IPS DF 4.7 (cell line): ENCODE results near the gene TSPAN18.

ENCODE experiments used
- DNase-seq: peaks from one replicate; pipeline ENCODE4 v3.0.0-alpha.2; 2013; ENCODE audit warnings: low spot score; ENCODE audit errors: extremely low read depth

Gene TSPAN18

DNA sequence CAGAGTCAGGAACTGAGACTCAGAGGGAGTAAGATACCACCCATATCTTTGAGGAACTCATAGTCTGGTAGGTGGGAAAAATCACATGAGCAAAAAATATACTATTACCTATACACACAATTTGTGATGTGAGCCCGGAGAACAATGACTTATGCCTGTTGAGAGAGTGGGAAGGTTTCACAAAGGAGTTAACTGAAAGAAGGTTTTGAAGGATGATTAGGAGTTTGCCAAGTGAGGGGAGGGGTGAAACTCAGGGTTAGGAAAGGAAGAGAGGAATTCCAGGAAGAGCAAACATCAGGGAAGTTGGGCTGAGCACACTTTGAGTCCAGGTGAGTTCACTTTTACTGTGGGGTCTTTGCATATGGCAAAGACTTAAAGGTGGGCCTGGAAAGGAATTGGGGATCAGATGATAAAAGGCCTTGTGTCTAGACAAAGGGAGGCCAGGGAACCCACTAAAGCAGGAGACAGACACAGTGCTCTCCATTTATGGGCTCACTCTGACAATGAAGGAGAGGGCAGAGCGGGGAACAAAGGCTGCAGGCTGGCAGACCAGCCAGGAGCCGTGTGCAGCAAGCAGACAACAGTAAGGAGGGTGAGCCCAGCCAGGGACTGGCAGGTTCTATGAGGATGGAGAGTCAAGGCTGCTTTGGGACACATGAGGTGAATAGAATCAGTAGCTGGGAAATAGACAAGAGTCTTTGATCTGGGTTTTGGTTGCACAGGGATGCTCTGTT, 33.1 kb downstream of the TSPAN18 start:
- DNase-seq: no peak

DNA sequence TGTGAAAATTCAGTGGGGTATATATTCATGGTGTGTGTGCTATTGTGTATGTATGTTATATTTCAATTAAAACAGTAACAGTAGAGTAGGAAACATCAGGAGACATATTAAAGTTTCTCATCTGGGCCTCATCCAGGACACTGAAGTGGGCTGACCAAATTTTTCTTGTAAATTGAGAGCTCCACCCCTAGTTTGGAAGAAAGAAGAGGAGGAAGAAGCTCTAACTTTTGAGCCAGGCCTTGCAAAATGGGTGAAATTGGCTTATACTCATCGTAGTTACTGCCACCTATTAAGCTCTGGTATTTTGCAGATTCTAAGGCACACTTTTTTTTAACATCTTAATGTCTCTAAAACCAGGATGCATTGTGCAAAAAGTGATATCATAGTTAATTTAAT, 33.7 kb downstream of the TSPAN18 start:
- no peak for DNase-seq

DNA sequence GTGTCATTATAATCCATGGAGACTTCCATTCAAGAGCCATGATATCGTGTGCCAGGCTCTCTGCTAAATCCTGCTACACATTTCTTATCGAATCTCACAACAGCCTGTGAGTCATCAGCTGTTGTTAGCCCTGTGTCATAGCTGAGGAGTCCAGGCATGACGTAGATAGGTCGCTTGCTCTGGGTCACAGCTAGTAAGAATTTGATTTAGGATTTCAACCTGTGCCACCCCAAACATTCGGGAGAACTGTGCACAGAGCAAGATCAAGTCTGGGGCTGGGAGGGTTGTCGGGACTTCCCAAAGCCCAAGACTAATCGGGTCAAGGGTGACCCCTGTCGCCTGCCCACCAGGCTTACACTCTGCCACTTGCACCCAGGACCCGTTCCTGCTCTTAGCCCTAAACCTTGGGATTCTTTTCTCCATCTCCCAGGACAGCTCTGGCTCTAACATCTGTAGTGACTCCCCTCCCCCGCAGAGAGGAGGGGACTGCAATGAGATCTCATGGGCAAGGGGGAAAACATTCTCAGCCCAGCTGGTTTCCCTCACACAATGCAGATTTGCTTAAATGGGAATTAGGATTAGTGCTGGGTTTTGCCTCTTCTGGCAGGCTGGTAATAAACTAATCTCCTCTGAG, 34.3 kb downstream of the TSPAN18 start:
- peak; percentile 33 for DNase-seq

DNA sequence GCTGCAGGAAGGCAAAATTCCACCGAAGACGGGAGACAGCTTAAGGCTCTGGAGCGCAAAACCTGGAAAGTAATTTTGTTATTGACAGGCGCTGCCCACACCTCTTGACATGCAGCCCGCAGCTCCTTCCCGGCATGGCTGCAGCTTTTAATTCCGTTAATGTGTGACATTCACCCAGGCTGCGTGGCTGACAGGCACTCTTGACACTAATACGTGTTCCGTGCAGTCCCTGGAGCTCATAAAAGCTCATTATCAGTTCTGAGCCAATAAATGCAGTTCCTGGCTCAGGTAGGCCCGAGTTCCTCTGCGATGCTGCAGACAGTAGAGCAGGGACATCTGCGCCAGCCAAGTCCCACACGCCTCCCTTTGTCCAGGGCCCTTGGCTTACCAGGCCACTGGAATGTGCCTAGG, 34.8 kb downstream of the TSPAN18 start:
- no peak for DNase-seq

DNA sequence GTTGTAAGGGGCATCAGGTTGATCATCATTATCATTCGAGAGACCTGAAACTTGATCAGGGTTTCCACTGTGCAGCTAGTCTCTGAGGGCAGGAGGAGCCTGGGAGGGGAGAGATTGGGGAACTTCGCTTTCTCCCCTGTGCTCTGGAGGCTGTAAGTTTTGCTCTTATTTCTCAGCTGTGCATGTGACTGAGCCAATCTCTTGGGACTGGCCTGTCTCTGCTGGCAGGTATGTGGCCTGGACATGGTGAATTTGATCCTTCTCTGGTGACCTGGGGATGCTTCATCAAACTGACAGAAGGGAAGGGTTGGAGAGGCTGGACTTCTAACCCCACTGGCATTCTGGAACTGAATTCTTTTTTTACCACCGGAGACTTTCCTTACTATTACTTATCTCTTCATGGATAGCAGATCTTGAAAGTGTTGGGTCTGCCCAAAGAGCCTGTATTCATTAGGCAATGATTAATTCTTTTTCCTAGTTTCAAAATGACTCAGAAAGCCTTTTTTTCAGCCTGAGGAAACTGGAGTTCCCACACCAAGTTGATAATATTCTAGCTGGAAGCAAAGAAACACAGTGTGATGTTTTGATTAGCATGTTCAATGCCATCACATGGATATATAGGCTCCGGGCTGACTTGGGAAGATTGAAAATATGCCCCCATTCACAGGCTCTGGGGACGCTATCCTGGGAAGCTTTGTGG, 36.5 kb downstream of the TSPAN18 start:
- no peak for DNase-seq

DNA sequence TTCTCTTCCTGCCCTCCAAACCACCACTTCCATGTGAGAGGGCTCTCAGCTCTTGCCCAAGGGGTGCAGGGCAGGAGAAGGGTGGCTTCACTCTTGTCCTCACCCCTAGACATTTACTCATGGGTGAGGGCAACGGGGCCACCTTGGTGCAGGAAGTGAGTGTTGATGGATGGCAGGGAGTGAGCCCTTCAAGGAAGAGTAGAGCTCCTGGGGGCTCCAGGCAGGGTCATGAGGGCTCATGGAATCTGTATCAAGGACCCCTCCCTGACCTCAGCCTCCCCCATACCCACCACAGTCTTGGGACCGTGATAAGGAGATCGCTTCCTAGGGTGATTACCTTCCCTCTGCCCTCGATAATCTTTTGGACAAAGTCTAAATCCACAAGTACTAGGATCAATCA, 37.8 kb downstream of the TSPAN18 start:
- no peak for DNase-seq

DNA sequence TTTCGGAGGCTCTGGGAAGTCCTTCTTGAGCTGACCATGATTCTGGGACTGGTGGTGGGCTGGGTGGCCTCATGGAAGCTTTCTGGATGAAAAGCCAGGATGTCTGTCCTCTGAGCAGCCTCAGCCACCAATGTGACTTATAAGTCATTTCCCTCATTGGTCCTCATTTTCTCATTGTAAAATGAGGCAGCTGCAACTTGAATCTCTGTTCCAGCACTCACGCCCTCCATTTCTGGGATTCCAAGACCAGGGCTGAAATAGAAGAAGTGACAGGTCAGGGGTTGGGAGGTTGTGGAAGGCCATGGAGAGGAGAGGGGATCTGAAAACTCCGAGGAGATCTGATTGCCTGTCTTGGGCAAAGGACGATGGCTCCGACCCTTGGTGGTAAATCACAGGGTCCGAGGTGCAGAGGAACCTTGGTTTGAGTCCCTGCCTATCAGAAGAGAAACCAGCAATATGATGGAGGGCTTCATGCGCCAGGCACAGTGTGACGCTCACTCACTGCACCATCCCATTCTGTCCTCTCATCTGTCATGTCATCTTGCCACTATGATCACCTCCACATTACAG, 38.3 kb downstream of the TSPAN18 start:
- DNase-seq: no peak

DNA sequence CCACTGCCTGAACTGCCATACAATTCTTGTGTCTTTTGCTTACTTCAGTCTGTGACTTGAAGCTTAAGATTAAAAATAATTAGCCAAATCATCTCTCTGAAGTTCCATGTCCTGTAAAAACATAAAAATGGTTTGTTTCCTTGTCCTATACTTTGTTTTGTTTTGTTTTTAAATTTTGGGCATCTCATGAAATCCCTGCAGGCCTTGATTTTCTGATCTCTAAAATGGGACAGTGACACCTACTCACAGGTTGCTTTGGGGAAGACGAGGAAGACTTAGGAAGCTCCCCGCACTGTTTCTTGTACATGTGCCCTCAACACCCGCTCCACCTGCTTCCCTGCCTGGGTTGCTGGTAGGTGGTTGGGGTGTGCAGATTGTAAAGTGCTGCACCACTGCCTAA, 38.9 kb downstream of the TSPAN18 start:
- no peak for DNase-seq

DNA sequence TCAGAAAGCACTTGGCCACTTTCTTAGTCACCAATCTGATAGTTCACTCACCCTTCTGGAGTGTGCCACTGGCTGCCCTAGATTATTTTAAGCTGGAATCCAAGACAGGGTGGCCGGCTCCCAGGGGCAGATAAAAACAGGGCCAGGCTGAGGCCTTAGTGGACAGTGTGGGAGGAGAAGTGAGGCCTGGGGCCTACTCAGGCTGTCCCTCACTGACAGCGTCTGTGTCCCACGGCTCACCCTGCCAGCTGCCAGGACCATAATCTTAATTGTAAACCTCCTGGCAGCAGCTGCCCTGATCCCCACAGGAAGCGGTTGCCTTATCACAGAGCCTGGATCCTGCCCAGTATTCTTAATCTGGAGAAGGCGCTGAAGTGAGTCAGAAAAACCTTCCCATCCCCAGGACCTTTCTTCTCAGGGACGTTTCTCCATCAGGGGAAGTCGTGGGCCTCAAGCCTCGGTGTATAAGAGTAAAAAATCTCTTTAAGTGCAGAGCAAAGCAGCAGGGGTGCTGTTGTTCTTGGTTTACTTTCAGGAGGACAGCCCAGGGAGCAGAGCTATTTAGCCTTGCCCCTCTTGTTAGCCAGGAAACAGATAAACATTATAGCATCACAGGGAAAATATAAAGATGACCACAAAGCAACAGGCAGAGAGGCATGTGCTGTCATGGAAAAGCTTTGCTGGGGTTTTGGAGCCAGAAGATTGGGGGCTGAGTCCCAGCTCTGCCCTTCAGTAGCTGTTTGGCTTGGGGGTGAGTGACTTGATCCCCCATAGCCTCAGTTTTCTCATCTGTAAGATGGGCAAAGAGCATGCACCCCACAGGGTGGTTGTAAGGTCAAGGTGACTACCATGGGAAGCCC, 39.6 kb downstream of the TSPAN18 start:
- no peak for DNase-seq

DNA sequence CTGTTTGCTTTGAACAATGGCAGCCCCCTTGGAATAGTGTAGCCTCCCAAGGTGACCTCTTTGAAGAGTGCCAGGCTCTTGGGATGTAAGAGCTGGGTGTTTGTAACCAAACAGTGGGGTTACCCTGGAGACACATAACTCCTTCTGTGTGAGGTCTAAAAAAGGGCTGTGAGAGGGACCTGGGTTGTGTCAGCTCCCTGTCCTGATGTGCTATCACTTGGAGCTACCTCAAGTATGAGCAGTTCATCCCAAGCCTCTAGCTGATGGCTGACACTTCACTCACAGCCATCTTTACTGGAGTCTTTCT, 40.2 kb downstream of the TSPAN18 start:
- no peak for DNase-seq

DNA sequence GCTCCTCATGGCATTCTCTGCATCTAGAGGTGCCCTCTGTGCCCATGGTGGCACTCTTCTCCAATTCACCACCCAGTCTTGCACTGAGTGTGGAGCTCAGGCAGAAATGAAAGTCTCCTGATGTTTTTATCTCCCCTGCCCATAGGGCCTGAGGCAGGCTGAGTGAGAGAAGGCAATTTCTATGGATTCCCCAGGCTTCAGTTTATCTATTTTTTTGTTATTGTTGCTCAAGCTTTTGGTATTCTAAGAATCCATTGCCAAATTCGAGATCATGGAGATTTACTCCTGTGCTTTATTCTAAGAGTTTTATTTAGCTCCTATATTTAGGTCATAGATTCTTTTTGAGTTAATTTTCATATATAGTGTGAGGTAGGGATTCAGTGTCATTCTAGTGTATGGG, 40.7 kb downstream of the TSPAN18 start:
- no peak for DNase-seq

DNA sequence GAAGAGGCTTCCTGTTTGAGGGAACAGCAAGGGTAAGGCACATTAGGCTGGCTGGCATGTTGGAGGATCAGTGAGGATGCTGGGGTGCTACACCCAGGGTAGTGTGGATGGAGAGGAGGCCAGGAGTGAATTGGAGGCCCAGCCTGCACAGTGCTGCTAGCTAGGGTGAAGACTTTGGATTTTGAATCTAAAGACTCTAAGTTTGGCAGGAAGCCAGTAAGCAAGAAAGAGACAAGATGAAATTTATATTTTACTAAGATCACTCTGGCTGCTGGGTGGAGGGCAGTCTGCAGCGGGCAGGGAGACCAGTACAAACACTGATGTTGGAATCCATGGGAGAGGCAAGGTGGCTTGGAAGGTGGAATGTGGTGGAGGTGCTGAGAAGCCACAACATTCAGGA, 43.6 kb downstream of the TSPAN18 start:
- DNase-seq: no peak

DNA sequence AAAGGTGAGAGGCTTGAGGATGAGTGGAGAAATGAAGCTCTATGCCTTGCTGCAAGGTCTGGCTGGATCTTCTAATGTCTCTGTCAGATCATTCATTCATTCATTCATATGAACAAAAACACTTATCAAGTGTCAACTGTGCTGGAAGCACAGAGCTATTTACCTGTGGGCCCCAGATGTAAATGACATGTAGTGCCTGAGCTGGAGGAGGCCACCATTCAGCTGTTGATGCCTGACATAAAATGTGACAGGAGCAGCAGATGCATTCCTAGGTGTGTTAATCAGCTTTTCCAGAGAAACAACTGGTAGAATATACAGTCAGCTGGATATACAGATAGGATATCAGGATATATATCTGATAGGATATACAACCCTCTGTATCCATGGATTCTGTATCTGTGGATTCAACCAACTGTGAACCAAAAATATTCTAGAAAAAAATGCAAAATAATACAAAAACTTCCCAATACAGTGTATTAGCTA, 44.5 kb downstream of the TSPAN18 start:
- no peak for DNase-seq

DNA sequence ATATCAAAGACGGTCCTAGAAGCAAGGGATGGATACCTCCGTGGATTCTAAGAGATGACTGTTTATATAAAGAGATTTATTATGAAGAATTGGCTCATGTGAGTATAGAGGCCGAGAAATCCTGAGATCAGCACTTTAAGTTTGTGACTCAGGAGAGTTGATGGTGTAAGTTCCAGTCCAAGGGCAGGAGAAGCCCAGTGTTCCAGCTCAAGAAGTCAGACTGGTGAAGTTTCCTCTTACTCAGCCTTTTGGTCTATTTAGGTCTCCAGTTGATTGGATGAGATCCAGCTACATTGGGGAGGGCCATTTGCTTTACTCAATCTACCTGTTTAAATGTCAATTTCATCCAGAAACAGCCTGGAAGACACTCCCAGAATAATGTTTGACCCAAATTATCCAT, 45.1 kb downstream of the TSPAN18 start:
- no peak for DNase-seq

DNA sequence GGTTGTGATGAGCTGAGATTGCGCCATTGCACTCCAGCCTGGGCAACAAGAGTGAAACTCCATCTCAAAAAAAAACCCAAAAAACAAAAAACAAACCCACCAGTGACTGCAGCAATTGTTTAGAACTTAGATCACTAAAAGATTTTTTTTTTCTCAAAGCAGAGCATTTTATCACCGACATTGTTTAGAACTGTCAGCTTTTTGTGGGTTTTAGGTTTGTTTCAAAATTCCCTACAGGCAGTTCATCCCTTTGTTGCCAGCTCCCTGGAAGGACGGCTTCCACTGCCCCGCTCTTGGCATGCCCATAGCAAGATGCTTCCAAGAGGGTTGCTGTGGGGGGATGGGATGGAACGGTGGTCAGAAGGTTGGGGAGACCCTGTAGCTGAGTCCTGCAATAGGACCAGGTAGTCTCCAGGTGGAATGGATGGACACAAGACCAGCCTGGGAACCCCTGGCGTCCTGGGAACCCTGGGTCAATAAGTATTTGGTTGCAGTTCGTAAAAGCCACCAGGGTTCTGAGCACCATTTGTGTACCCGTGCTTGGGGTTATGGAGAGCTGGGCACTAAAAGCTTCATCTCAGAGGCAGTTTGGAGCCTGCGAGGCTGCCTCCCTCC, 46.7 kb downstream of the TSPAN18 start:
- no peak for DNase-seq

DNA sequence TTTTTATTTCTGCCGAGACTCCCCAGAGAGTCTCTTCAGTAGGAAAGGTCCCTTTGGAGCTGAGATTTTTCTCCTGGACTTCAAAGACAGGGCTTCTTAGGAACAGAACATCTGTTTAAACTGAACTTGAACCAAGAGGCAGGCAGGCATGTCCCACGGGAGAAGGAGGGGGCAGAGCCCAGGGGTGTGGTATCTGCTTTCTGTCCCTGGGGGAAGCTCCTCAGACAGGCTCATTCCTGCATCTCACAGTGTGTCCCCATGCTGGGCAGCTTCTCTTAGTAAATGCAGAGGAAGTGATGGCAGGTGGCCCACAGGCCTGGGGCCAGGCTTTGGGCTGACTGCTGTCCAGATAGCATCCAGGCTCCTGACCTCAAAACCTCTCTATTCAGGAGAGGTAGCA, 47.3 kb downstream of the TSPAN18 start:
- no peak for DNase-seq

DNA sequence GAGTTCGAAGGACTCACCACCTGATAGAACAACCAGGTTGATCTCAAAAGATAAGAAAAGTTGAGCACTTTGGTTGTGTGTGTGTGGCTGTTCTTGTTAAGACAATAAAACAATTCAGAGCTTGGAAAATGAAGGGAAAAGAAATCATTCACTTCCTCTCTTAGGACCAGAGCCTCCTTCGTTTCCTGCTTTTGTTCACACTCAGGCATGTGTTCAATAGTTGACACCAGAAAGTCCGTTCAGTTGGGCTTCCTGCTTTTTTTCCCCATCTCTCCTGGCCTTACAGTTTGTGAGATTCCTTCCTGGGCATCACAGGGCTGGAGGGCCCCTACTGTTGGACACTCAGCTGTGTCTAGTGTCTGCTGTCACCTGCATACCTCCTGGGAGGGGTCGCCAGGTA, 48.0 kb downstream of the TSPAN18 start:
- no peak for DNase-seq

DNA sequence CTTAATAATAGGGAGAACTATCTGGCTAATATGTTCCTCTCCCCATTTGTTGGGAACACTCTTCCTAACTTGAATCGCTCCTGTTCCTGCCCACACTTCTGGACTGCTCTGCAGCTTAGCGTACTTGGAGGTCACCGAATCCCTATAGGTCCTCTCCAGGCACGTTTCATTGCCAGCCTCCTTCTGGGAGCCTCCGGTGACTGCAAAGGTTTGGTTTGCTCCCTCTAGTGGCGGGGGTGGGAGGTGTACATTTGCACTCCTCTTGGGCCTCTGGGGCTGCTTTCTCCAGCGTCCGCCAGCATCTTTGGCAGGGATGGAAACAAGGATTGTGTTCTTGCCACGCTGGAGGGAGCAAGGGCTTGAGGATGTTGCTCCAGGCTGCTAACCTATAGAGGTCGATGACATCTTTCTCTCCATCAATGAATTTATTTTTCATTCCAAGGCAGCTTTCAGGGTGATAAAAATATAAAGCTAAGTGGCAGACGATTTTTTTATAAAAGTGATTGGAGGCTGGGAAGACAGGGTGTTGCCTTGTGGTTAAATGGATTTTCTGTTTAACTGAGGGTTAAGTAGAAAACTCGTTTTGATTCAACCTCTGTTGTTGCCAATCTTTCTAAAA, 48.7 kb downstream of the TSPAN18 start:
- DNase-seq: peak; percentile 46

DNA sequence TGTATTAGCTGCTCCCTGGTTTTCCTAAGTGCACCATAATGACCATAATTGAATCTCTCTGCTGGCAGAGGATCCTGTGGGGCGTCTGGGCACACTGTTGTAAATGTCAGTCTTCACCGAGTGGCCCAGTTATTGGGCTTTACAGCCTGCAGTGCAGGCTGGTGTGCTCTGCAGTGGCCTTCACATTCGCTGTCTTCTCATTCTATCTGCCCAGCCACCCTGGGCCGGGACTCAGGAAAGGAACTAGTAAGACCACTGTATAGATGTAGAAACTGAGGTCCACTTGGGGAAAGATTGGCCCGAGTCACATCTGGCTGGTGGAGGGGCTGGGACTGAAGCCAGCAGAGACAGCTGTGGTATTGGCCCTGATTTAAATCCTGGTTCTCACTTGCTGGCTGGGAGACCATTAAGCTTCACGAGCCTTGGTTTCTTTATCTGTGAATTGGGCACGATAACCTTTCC, 49.3 kb downstream of the TSPAN18 start:
- DNase-seq: no peak

DNA sequence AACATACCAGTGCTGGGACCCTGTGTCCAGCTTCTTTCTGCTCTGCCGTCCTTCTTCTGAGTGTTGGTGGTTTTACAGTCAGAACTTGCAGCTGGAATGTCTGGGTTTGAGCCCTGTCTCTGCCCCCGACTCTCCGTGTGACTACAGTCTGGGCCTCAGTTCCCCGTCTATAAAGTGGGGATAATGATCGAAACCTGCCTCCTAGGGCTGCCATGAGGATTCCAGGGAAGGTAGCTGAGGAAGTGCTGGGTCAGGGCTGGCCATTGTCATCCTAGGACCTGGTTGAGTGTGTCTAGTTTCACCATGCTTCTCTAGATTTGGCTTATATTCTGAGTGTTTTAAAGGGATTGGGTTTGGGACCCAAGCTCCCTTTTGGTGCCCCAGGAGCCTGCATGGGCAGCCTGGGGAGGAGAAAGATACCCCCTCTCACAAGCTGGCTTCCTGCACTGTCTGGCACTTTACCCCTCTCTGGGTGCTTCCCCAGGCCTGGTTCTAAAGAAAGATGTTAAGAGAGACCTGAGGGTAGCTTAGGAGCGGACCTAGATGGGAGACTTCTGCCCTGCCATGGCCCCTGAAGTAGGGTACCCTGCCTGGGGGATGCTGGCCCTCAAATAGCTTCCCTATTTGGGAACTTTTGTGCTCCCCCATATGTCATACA, 49.9 kb downstream of the TSPAN18 start:
- DNase-seq: no peak
